Lower lobe of right lung (tissue), 2 donors: ENCODE results near the gene PLEKHD1. TPM values are rescaled to one million over a fixed set of nuclear protein-coding genes. Genes with fewer than 3 reads are reported as not detected.

Experiments
- ATAC-seq, 2 donors: fragments of 200-7000 bp; cut with Tn5 transposase; one replicate each; pipeline ENCODE4 v1.9.1; 2020 to 2022; ENCODE audit warnings: mild to moderate bottlenecking in 2 of 2, moderate library complexity in 2 of 2
- DNase-seq: peaks from one replicate; pipeline ENCODE4 v3.0.0-alpha.2; 2020
- H3K27ac ChIP-seq: fragments of 200-600 bp; one replicate; pipeline ENCODE4 v1.8.0; 2022
- H3K27me3 ChIP-seq: fragments of 200-600 bp; one replicate; pipeline ENCODE4 v1.8.0; 2022; ENCODE audit warnings: low read depth
- H3K36me3 ChIP-seq: fragments of 200-600 bp; one replicate; pipeline ENCODE4 v1.8.0; 2022; ENCODE audit warnings: mild to moderate bottlenecking
- H3K4me1 ChIP-seq: fragments of 200-600 bp; one replicate; pipeline ENCODE4 v1.8.0; 2022
- H3K4me3 ChIP-seq: fragments of 200-600 bp; one replicate; pipeline ENCODE4 v1.8.0; 2022; ENCODE audit warnings: mild to moderate bottlenecking
- H3K9me3 ChIP-seq: fragments of 200-600 bp; one replicate; pipeline ENCODE4 v1.8.0; 2022
- CTCF ChIP-seq: fragments of 200-600 bp; IDR thresholded peaks from one replicate; pipeline ENCODE4 v1.8.0; 2022; ENCODE audit warnings: antibody characterized with exemption, mild to moderate bottlenecking
- intact Hi-C: fragments of 100-400 bp; cut with DNase I; formaldehyde crosslinking; loops from one replicate; pipeline ENCODE4 v1.11.0; 2022
- total RNA-seq: library from RNA; stranded (reverse); fragmentation: NEBNext Ultra II Directional; extraction: Animal tissue kit (Norgen Biotek cat#: 25700); gene quantifications from one replicate; pipeline ENCODE4 v1.2.1, GENCODE V29; 2021
- donor health status: DM: no; HTN: yes; CAD: no; lungs with severe emphysema.

PLEKHD1 gene
- total RNA-seq, 1 donor from 2014 or later = 0.47 TPM

DNA sequence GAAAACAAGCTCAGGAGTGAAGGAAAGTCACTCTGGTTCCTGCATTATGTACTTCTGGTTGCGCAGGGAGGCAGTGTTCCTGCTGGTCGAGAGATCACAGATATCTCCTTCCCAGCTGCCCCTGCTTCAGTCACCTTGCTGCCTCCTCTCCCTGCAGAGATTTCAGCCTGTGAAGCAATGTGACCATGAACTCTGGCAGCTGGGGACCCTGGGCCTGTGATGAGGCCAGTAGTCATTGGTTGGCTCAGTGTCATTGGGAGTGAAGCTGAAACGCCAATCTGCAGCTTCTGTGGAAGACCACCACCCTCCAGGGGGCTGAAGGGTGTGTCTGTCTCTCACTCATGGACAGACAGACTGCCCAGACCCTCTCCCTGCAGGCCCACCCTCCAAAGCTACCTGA, 45.0 kb downstream of the PLEKHD1 start:
- Histone ChIP-seq H3K4me1 (no peaks in the 10 kb centered on the region), H3K27ac (no peak overlapping the region), H3K4me3 (no peak overlapping the region), H3K36me3 (no peaks in the 10 kb centered on the region), H3K9me3 (no peaks in the 10 kb centered on the region), H3K27me3 (no peaks in the 10 kb centered on the region)
- no peak for TF ChIP-seq CTCF
- no peak for DNase-seq
- no peak for ATAC-seq
- intact Hi-C loops = no loop called here

GRCh38 chr14:69530095-69530494, 45.6 kb downstream of the PLEKHD1 start:
- TF ChIP-seq CTCF = no peak
- ATAC-seq = no peak
- Histone ChIP-seq H3K27ac (no peak overlapping the region), H3K4me1 (no peaks in the 10 kb centered on the region), H3K27me3 (no peaks in the 10 kb centered on the region), H3K4me3 (no peak overlapping the region), H3K36me3 (no peaks in the 10 kb centered on the region), H3K9me3 (no peaks in the 10 kb centered on the region)
- no peak for DNase-seq
- intact Hi-C loops = no loop called here

GRCh38 chr14:69531135-69531534, 46.6 kb downstream of the PLEKHD1 start:
- TF ChIP-seq CTCF = no peak
- intact Hi-C loops = no loop called here
- Histone ChIP-seq H3K9me3 (no peaks in the 10 kb centered on the region), H3K4me3 (no peak overlapping the region), H3K27ac (no peak overlapping the region), H3K27me3 (no peaks in the 10 kb centered on the region), H3K4me1 (no peaks in the 10 kb centered on the region), H3K36me3 (no peaks in the 10 kb centered on the region)
- DNase-seq (no peak), ATAC-seq (no peak)

DNA sequence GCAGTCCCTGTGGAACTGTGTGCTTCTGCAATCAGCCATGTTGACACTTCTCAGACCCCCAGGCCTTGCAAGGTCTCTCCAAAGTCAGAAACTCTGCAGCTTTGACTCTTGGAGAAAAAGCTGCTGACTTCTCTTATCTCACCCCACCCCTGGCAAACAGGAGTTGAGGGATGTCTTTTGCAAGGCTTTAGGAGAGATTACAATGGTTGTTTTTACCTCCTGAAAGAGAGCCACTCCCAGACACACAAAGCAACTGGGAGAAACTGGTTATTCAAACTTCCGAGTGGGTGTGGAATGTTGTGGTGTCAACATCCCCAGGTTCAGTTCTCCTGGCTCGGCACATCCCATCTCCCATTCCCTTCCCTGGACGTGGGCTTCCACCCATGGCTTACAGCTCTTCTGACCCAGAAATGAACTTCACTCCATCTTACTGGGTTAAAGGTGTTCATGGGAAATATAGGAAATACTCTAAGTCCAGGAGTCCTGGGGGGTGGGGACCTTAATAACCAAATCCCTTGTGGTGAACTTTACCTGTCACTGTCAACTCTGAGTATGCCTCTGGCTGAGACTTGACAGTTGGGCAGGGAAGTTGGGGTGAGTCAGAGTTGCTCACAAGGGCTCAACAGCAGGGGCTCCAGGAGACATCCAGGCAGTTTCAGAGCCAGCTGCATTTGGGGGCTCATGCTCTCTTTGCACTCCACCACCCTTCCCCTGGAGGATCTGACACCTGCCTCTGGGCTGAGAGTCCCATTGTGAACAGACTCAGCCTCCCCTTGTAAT, 48.2 kb downstream of the PLEKHD1 start:
- no peak overlapping the region for H3K4me3 ChIP-seq
- intact Hi-C loops = no loop called here
- H3K36me3 ChIP-seq = no peaks in the 10 kb centered on the region
- no peak overlapping the region for H3K27ac ChIP-seq
- DNase-seq = no peak
- no peaks in the 10 kb centered on the region for H3K27me3 ChIP-seq
- H3K4me1 ChIP-seq = no peaks in the 10 kb centered on the region
- no peak for TF ChIP-seq CTCF
- H3K9me3 ChIP-seq = no peaks in the 10 kb centered on the region
- no peak for ATAC-seq

GRCh38 chr14:69535230-69535848, 50.8 kb downstream of the PLEKHD1 start:
- Histone ChIP-seq H3K4me3 (no peak overlapping the region), H3K36me3 (no peaks in the 10 kb centered on the region), H3K9me3 (peaks cover 5% of the 10 kb centered on the region), H3K27me3 (no peaks in the 10 kb centered on the region), H3K27ac (no peak overlapping the region), H3K4me1 (no peaks in the 10 kb centered on the region)
- intact Hi-C loops = no loop called here
- ATAC-seq (peak; percentile 61 to 72), DNase-seq (no peak)
- peak; percentile 60 for TF ChIP-seq CTCF
